Activated naive CD4-positive, alpha-beta T cell treated with anti-CD3 and anti-CD28 coated beads for 36 hours (primary cell): Measurements from ENCODE around the gene ADAMTSL1. TPM values are rescaled to one million over a fixed set of nuclear protein-coding genes. Genes with fewer than 3 reads are reported as not detected.

Experiments
- CTCF ChIA-PET: fragments of 350-600 bp; sonication (Branson Sonifier 250); formaldehyde crosslinking; loops from one replicate; lab custom pipeline; 2021; ENCODE audit warnings: antibody characterized with exemption; lab: Charles Lee
- DNase-seq: peaks from one replicate; pipeline ENCODE4 v3.0.0-alpha.2; 2020
- H3K27ac Mint-ChIP-seq: one replicate; pipeline ENCODE4 v1.8.0; 2021; ENCODE audit warnings: mild to moderate bottlenecking, mixed read lengths
- H3K27me3 Mint-ChIP-seq: one replicate; pipeline ENCODE4 v1.8.0; 2021; ENCODE audit warnings: low read depth, mixed read lengths
- H3K36me3 Mint-ChIP-seq: one replicate; pipeline ENCODE4 v1.8.0; 2021; ENCODE audit warnings: low read depth, mixed read lengths
- H3K4me1 Mint-ChIP-seq: one replicate; pipeline ENCODE4 v1.8.0; 2021; ENCODE audit warnings: low read depth, mixed read lengths
- H3K4me3 Mint-ChIP-seq: one replicate; pipeline ENCODE4 v1.8.0; 2021; ENCODE audit warnings: mild to moderate bottlenecking, moderate library complexity, mixed read lengths
- H3K9me3 Mint-ChIP-seq: one replicate; pipeline ENCODE4 v1.8.0; 2021; ENCODE audit warnings: mixed read lengths
- intact Hi-C: fragments of 100-400 bp; cut with micrococcal nuclease; formaldehyde crosslinking; loops from one replicate; pipeline ENCODE4 v1.15.1; 2023
- total RNA-seq, 2 experiments: library from RNA; stranded (reverse); gene quantifications; one replicate each; pipeline ENCODE4 v1.2.3, GENCODE V29; 2021

Gene ADAMTSL1
- total RNA-seq, 2 experiments from 2014 or later = not detected

DNA sequence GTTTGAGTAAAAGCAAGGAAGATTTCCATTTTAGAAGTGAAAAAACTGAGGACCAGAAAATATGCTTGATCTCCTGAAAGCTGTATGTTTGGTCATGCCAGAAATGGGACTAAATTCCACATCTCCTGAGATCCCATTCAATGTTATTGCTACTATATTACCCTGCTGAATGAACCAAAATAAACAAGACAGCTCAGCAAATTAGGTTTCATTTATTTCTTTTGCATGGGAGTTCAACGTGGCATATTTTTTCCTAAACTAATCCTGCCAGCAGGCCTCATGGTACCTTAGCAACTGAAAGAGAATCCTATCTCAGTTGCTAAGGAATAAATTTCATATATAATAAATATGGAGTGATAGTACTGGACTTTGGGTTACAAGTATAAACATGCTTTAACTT, 101.7 kb downstream of the ADAMTSL1 start:
- Mint-ChIP-seq H3K4me3 (no peak overlapping the region), H3K27me3 (no peaks in the 10 kb centered on the region), H3K27ac (no peak overlapping the region), H3K36me3 (no peaks in the 10 kb centered on the region), H3K9me3 (no peaks in the 10 kb centered on the region), H3K4me1 (no peaks in the 10 kb centered on the region)
- CTCF ChIA-PET = no interaction called here
- DNase-seq = no peak
- intact Hi-C loops = no loop called here

- Mint-ChIP-seq H3K27ac (no peak overlapping the region), H3K4me1 (no peaks in the 10 kb centered on the region), H3K9me3 (no peaks in the 10 kb centered on the region), H3K4me3 (no peak overlapping the region), H3K27me3 (no peaks in the 10 kb centered on the region), H3K36me3 (no peaks in the 10 kb centered on the region)
- CTCF ChIA-PET = no interaction called here
- no peak for DNase-seq
- intact Hi-C loops = no loop called here
Measured at GRCh38 chr9:18579536-18579935, 105.6 kb downstream of the ADAMTSL1 start.

- no peak for DNase-seq
- H3K27me3 Mint-ChIP-seq = no peaks in the 10 kb centered on the region
- no peaks in the 10 kb centered on the region for H3K4me1 Mint-ChIP-seq
- no peaks in the 10 kb centered on the region for H3K9me3 Mint-ChIP-seq
- intact Hi-C loops = no loop called here
- no peak overlapping the region for H3K27ac Mint-ChIP-seq
- CTCF ChIA-PET = no interaction called here
- no peak overlapping the region for H3K4me3 Mint-ChIP-seq
- H3K36me3 Mint-ChIP-seq = no peaks in the 10 kb centered on the region
Measured at GRCh38 chr9:18580151-18580550, 106.2 kb downstream of the ADAMTSL1 start.

- Mint-ChIP-seq H3K27me3 (no peaks in the 10 kb centered on the region), H3K9me3 (peaks cover 4% of the 10 kb centered on the region), H3K27ac (no peak overlapping the region), H3K4me3 (no peak overlapping the region), H3K36me3 (no peaks in the 10 kb centered on the region), H3K4me1 (no peaks in the 10 kb centered on the region)
- CTCF ChIA-PET = no interaction called here
- intact Hi-C loops = no loop called here
- DNase-seq = no peak
Measured at GRCh38 chr9:18585996-18586395, 112.0 kb downstream of the ADAMTSL1 start.

DNA sequence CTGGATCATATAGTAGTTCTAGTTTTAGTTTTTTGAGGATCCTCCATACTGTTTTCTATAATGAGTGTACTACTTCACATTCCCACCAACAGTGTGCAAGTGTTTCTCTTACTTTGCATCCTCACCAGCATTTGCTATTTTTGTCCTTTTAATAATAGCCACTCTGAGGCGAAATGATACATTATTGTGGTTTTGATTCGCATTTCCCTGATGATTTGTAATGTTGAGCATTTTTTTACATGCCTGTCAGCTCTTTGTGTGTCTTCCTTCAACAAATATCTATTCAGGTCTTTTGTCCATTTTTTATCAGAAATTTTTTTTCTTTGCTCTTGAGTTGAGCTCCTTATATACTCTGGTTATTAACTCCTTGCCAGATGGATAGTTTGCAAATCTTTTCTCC, 114.0 kb downstream of the ADAMTSL1 start:
- CTCF ChIA-PET = interaction anchor here (0.6 kb wide), 1 partner anchor 85 kb away, joined by 3 read pairs; no protein-coding TSS in a partner anchor
- peaks cover 14% of the 10 kb centered on the region for H3K9me3 Mint-ChIP-seq
- H3K4me1 Mint-ChIP-seq = no peaks in the 10 kb centered on the region
- no peaks in the 10 kb centered on the region for H3K27me3 Mint-ChIP-seq
- H3K36me3 Mint-ChIP-seq = no peaks in the 10 kb centered on the region
- H3K27ac Mint-ChIP-seq = no peak overlapping the region
- intact Hi-C loops = no loop called here
- DNase-seq = no peak
- H3K4me3 Mint-ChIP-seq = no peak overlapping the region

- Mint-ChIP-seq H3K4me1 (no peaks in the 10 kb centered on the region), H3K4me3 (no peak overlapping the region), H3K27me3 (no peaks in the 10 kb centered on the region), H3K36me3 (no peaks in the 10 kb centered on the region), H3K9me3 (peaks cover 19% of the 10 kb centered on the region), H3K27ac (no peak overlapping the region)
- intact Hi-C loops = no loop called here
- DNase-seq = no peak
- CTCF ChIA-PET = no interaction called here
Measured at GRCh38 chr9:18591261-18591660, 117.3 kb downstream of the ADAMTSL1 start.

DNA sequence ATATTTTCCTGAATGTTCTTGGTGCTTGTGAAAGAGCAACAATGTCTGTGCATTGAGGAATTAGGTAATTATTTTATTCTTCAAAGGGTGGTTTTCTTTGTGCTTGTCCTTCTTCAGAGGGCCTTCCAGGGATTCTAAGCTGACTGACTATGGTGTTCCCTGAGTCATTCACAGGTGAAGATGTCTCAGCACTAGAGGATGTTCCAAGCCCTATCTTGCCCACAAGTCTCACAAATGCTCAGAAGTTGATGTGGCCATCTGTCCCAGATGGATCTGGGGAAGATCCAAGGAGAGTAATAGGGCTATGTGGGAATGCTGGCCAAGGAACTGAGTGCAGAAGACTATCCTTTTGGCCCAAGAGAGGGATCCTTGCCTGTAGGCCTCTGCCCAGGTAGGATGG, 120.9 kb downstream of the ADAMTSL1 start:
- Mint-ChIP-seq H3K9me3 (peaks cover 15% of the 10 kb centered on the region), H3K4me1 (no peaks in the 10 kb centered on the region), H3K27ac (no peak overlapping the region), H3K27me3 (no peaks in the 10 kb centered on the region), H3K36me3 (no peaks in the 10 kb centered on the region), H3K4me3 (no peak overlapping the region)
- CTCF ChIA-PET = no interaction called here
- intact Hi-C loops = no loop called here
- no peak for DNase-seq

DNA sequence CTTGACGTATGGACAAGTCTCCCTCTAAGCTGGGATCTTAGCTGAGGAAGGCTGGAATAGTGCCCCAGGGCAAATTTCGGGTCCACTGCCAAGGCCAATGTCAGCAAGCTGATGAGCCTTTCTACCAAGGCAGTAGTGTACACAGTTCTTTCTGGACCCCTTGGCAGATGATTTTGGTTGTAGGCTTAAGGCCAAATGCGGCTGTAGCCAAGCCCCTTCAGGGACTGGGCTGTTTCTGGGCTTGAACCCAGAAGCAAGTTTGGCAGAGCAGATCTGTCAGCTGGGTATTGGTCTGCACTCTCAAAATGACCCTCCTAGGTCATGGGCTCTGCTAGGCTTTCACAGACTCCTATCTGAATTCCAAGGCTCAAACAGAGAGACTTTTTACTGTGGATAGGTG, 121.6 kb downstream of the ADAMTSL1 start:
- Mint-ChIP-seq H3K27me3 (no peaks in the 10 kb centered on the region), H3K36me3 (no peaks in the 10 kb centered on the region), H3K9me3 (peaks cover 15% of the 10 kb centered on the region), H3K27ac (no peak overlapping the region), H3K4me3 (no peak overlapping the region), H3K4me1 (no peaks in the 10 kb centered on the region)
- CTCF ChIA-PET = no interaction called here
- DNase-seq = no peak
- intact Hi-C loops = no loop called here

DNA sequence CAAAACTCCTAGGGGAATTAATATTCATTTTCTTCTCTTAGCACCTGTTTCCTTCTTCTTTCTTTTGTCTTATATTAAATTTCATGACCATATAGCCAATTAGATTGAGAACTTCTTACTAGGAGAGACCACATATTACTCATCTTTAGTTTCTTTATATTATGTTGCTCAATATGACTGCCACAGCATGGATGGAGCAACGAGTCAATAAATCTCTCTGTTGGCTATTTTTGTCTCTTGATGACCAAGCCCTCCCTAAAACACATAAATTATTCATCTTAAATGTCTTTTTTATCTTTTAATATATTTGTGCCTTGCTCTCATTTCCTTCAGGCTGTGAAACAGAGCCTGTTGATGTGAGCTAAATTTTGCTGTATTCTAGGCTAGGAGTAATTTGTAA, 123.0 kb downstream of the ADAMTSL1 start:
- H3K27me3 Mint-ChIP-seq = no peaks in the 10 kb centered on the region
- H3K36me3 Mint-ChIP-seq = no peaks in the 10 kb centered on the region
- H3K4me3 Mint-ChIP-seq = no peak overlapping the region
- H3K4me1 Mint-ChIP-seq = no peaks in the 10 kb centered on the region
- no peak for DNase-seq
- H3K9me3 Mint-ChIP-seq = peaks cover 9% of the 10 kb centered on the region
- CTCF ChIA-PET = no interaction called here
- H3K27ac Mint-ChIP-seq = no peak overlapping the region
- intact Hi-C loops = no loop called here

GRCh38 chr9:18598969-18599368, 125.0 kb downstream of the ADAMTSL1 start:
- intact Hi-C loops = no loop called here
- Mint-ChIP-seq H3K27ac (no peak overlapping the region), H3K4me3 (no peak overlapping the region), H3K27me3 (no peaks in the 10 kb centered on the region), H3K36me3 (no peaks in the 10 kb centered on the region), H3K4me1 (no peaks in the 10 kb centered on the region), H3K9me3 (peaks cover 4% of the 10 kb centered on the region)
- no peak for DNase-seq
- CTCF ChIA-PET = interaction anchor here (0.6 kb wide), 1 partner anchor 68 kb away, joined by 4 read pairs; no protein-coding TSS in a partner anchor

DNA sequence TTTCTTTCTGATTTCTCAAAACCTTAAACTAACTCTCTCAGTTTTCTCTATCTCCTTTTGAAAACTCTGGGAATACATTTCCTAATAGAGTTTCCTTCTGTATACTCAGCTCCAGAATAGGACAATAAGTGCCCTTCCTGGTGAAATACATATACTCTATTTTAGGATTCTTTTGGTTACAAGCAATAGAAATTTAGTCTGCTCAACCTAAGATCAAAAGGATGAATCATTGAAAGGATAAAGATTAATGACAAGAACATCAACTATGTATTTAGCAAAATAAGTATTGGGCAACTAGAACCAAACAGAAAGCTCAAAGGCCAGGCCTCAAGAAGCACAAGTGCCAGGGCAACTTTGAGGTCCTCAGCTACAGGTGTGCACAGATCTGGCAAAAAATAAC, 127.1 kb downstream of the ADAMTSL1 start:
- H3K36me3 Mint-ChIP-seq = no peaks in the 10 kb centered on the region
- no peaks in the 10 kb centered on the region for H3K4me1 Mint-ChIP-seq
- intact Hi-C loops = no loop called here

DNA sequence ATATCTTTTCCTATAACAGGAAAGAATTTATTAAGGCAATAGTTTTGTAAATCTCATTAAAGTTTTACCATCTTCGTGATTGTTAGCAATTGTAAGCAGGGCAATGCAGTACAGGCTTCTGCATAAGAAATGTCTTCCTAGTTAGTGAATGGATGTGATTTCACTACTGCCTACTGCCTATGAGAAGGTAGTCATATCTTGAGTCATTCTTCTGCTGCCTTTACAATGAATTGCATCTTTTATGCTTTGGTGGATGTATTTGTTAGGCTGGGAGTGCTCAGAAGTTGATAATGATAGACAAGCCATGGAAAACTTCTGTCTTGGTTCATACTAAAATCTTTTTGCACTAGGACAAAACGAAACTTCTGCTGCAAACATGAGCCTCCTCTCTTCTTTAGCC, 128.0 kb downstream of the ADAMTSL1 start:
- DNase-seq = no peak
- Mint-ChIP-seq H3K27me3 (no peaks in the 10 kb centered on the region), H3K4me1 (no peaks in the 10 kb centered on the region), H3K27ac (no peak overlapping the region), H3K9me3 (no peaks in the 10 kb centered on the region), H3K4me3 (no peak overlapping the region), H3K36me3 (no peaks in the 10 kb centered on the region)
- intact Hi-C loops = no loop called here
- CTCF ChIA-PET = no interaction called here

More for the DNA sequence above, 127.1 kb downstream of the ADAMTSL1 start:
- Mint-ChIP-seq H3K9me3 (no peaks in the 10 kb centered on the region), H3K4me3 (no peak overlapping the region), H3K27me3 (no peaks in the 10 kb centered on the region), H3K27ac (no peak overlapping the region)
- no peak for DNase-seq
- CTCF ChIA-PET = no interaction called here

- H3K36me3 Mint-ChIP-seq = no peaks in the 10 kb centered on the region
- H3K9me3 Mint-ChIP-seq = no peaks in the 10 kb centered on the region
- intact Hi-C loops = no loop called here
- H3K27me3 Mint-ChIP-seq = no peaks in the 10 kb centered on the region
- no peak for DNase-seq
- CTCF ChIA-PET = no interaction called here
- H3K4me1 Mint-ChIP-seq = no peaks in the 10 kb centered on the region
- H3K4me3 Mint-ChIP-seq = no peak overlapping the region
- no peak overlapping the region for H3K27ac Mint-ChIP-seq
Measured at GRCh38 chr9:18604767-18605730, 131.1 kb downstream of the ADAMTSL1 start.
